DOHH2 (cell line): ENCODE data around the gene DNAH10.

Experiments used
- H3F3A ChIP-seq: fragments of 200-600 bp; sonication (generic), shearing (Covaris generic); 2 replicates; pipeline ENCODE4 v1.6.0; 2016; ENCODE audit warnings: antibody characterized with exemption, mild to moderate bottlenecking; ENCODE audit not compliant: control insufficient read depth, insufficient read depth
- H3K27ac ChIP-seq: fragments of 200-600 bp; sonication (generic); 2 replicates; pipeline ENCODE4 v1.5.1; 2014; ENCODE audit warnings: low read depth, mild to moderate bottlenecking, low read length, moderate library complexity
- H3K27me3 ChIP-seq: fragments of 200-600 bp; sonication (generic); 2 replicates; pipeline ENCODE4 v1.6.1; 2014; ENCODE audit warnings: mild to moderate bottlenecking, low read length, mixed read lengths; ENCODE audit not compliant: control insufficient read depth
- H3K36me3 ChIP-seq: fragments of 200-600 bp; sonication (generic); 2 replicates; pipeline ENCODE4 v1.6.1; 2014; ENCODE audit warnings: mild to moderate bottlenecking, low read length, moderate library complexity, mixed read lengths; ENCODE audit not compliant: control insufficient read depth
- H3K4me1 ChIP-seq: fragments of 200-600 bp; sonication (generic); 2 replicates; pipeline ENCODE4 v1.6.1; 2014; ENCODE audit warnings: mild to moderate bottlenecking, low read length, mixed read lengths; ENCODE audit not compliant: control insufficient read depth
- H3K4me2 ChIP-seq: fragments of 200-600 bp; sonication (generic); 2 replicates; pipeline ENCODE4 v1.6.0; 2014; ENCODE audit warnings: mild to moderate bottlenecking, low read length, moderate library complexity
- H3K4me3 ChIP-seq: fragments of 200-600 bp; sonication (generic); 2 replicates; pipeline ENCODE4 v1.5.1; 2014; ENCODE audit warnings: mild to moderate bottlenecking, low read length, mixed read lengths
- H3K79me2 ChIP-seq: fragments of 200-600 bp; sonication (generic); 2 replicates; pipeline ENCODE4 v1.6.1; 2014; ENCODE audit warnings: mild to moderate bottlenecking, low read length, mixed read lengths; ENCODE audit not compliant: control insufficient read depth
- H3K9me2 ChIP-seq: fragments of 200-600 bp; sonication (generic); replicated peaks from 2 replicates; pipeline ENCODE4 v1.6.1; 2014; ENCODE audit warnings: mild to moderate bottlenecking, low read length, mixed read lengths; ENCODE audit not compliant: control insufficient read depth
- H3K9me3 ChIP-seq: fragments of 200-600 bp; sonication (generic); 2 replicates; pipeline ENCODE4 v1.6.1; 2014; ENCODE audit warnings: antibody characterized with exemption, low read length, mixed read lengths; ENCODE audit not compliant: control insufficient read depth, insufficient read depth
- H4K20me1 ChIP-seq: fragments of 200-600 bp; sonication (generic); 2 replicates; pipeline ENCODE4 v1.6.0; 2014; ENCODE audit warnings: low read depth, mild to moderate bottlenecking, antibody characterized with exemption, low read length, moderate library complexity; ENCODE audit not compliant: control insufficient read depth, insufficient read depth
- CTCF ChIP-seq: fragments of 200-600 bp; sonication (generic); IDR thresholded peaks from one replicate; pipeline ENCODE4 v1.5.1; 2014; ENCODE audit warnings: antibody characterized with exemption, mild to moderate bottlenecking, low read depth, low read length; ENCODE audit not compliant: poor library complexity, severe bottlenecking
- EZH2phosphoT487 ChIP-seq: fragments of 200-600 bp; sonication (generic); IDR thresholded peaks from 2 replicates; pipeline ENCODE4 v1.6.1; 2017; ENCODE audit warnings: borderline replicate concordance, mild to moderate bottlenecking, antibody characterized with exemption, low read length, moderate library complexity, mixed read lengths

Gene DNAH10

GRCh38 chr12:123950476-123951349 is 188.6 kb downstream of the DNAH10 start:
- H3K27me3 ChIP-seq = peaks cover 3% of the 10 kb centered on the region; the same call in 1 of the 2 replicates
- TF ChIP-seq EZH2phosphoT487 (no peak), CTCF (no peak)
- H3K4me3 ChIP-seq = no peak overlapping the region
- no peaks in the 10 kb centered on the region for H3K79me2 ChIP-seq
- H4K20me1 ChIP-seq = no peaks in the 10 kb centered on the region
- no peaks in the 10 kb centered on the region for H3F3A ChIP-seq
- H3K4me1 ChIP-seq = no peaks in the 10 kb centered on the region
- H3K36me3 ChIP-seq = no peaks in the 10 kb centered on the region
- no peaks in the 10 kb centered on the region for H3K9me3 ChIP-seq
- H3K4me2 ChIP-seq = no peak overlapping the region
- no peaks in the 10 kb centered on the region for H3K9me2 ChIP-seq
- H3K27ac ChIP-seq = no peak overlapping the region

- no peak overlapping the region for H3K4me2 ChIP-seq
- no peak overlapping the region for H3K27ac ChIP-seq
- TF ChIP-seq EZH2phosphoT487 (no peak), CTCF (no peak)
Measured at GRCh38 chr12:123951467-123951866, 189.4 kb downstream of the DNAH10 start.

GRCh38 chr12:123952037-123952436 is 189.9 kb downstream of the DNAH10 start:
- H3K27ac ChIP-seq = no peak overlapping the region
- no peaks in the 10 kb centered on the region for H3K36me3 ChIP-seq
- H3K4me2 ChIP-seq = no peak overlapping the region
- no peak for TF ChIP-seq EZH2phosphoT487
- no peak for TF ChIP-seq CTCF
- no peaks in the 10 kb centered on the region for H3F3A ChIP-seq
- no peak overlapping the region for H3K4me3 ChIP-seq
- H3K27me3 ChIP-seq = peaks cover 3% of the 10 kb centered on the region; the same call in 1 of the 2 replicates
- no peaks in the 10 kb centered on the region for H3K79me2 ChIP-seq
- no peaks in the 10 kb centered on the region for H3K4me1 ChIP-seq
- no peaks in the 10 kb centered on the region for H3K9me3 ChIP-seq
- H3K9me2 ChIP-seq = no peaks in the 10 kb centered on the region
- no peaks in the 10 kb centered on the region for H4K20me1 ChIP-seq

More at GRCh38 chr12:123951467-123951866, 189.4 kb downstream of the DNAH10 start:
- H3K27me3 ChIP-seq = peaks cover 3% of the 10 kb centered on the region; the same call in 1 of the 2 replicates
- no peaks in the 10 kb centered on the region for H3K36me3 ChIP-seq
- H4K20me1 ChIP-seq = no peaks in the 10 kb centered on the region
- H3K4me1 ChIP-seq = no peaks in the 10 kb centered on the region
- no peaks in the 10 kb centered on the region for H3K9me3 ChIP-seq
- H3K79me2 ChIP-seq = no peaks in the 10 kb centered on the region
- H3K4me3 ChIP-seq = no peak overlapping the region
- H3F3A ChIP-seq = no peaks in the 10 kb centered on the region
- H3K9me2 ChIP-seq = no peaks in the 10 kb centered on the region
